ENCODE measurements around the gene OCIAD1. TPM values are rescaled to one million over a fixed set of nuclear protein-coding genes. Genes with fewer than 3 reads are reported as not detected.

The OCIAD1 gene
- total RNA-seq, 1 experiment from 2014 or later: 163 TPM

DNA sequence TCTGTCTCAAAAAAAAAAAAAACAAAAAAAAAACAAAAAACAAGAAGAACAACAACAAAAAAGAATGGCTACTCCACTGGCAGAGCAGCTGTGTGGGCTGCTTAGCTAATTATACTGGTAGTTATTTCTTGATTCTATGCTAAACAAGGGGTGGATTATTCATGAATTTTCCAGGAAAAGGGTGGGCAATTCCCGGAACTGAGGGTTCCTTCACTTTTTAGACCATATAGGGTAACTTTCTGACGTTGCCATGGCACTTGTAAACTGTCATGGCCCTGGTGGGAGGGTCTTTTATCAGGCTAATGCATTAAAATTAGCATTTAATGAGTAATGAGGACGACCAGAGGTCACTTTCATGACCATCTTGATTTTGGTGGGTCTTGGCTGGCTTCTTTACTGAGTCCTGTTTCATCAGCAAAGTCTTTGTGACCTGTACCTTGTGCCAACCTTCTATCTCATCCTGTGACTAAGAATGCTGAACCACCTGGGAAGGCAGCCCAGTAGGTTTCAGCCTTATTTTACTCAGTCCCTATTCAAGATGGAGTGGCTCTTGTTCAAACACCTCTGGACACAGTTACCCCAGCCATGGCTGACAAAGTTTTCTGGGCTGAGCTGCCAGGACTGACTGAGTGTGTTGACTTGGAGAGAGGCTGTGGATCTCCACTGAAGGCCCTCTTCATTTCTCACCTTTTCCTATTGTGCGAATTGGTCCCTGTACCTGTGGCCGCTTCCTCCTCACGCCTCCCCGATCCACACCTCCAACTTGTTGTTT lies 77.0 kb downstream of the OCIAD1 start:
- peaks cover 0 to 4% of the 10 kb centered on the region in 2 experiments; a peak in 2 of 4 replicates for H3K36me3 ChIP-seq (ENCODE audit: control insufficient read depth in 1 of 2, insufficient read depth in 2 of 2, low read length in 2 of 2)
- no peak overlapping the region for H3K4me2 ChIP-seq (ENCODE audit: low read length)
- H3K79me2 ChIP-seq (ENCODE audit: insufficient read depth, low read length): no peaks in the 10 kb centered on the region; the same call in 1 of the 2 replicates
- no peak for ATAC-seq
- no peaks in the 10 kb centered on the region for H3K9me2 ChIP-seq (ENCODE audit: insufficient read depth)
- ChIA-PET RAD21 (ENCODE audit: low non-redundant PET in 1 of 2, low total read pairs in 2 of 2, uncharacterized antibody in 2 of 2, unreplicated experiment in 2 of 2) (no interaction called here), POLR2A (interaction anchor here (1.5 kb wide), 1 partner anchor 10 kb away, joined by 8 read pairs; no protein-coding TSS in a partner anchor), CTCF (interaction anchor here (0.9 kb wide), 1 partner anchor 37 kb away, joined by 4 read pairs; no protein-coding TSS in a partner anchor)
- DNase-seq (ENCODE audit: low read depth, low spot score): no peak
- no TSS peak for BruUV-seq (replicated peaks)
- H2AFZ ChIP-seq (ENCODE audit: low read depth, low read length, poor library complexity, severe bottlenecking): no peak overlapping the region
- TF ChIP-seq CTCF (IDR thresholded peaks at IDR 0.05 in 2 of 3, conservative IDR thresholded peaks at IDR 0.05 in 1 of 3; ENCODE audit: borderline replicate concordance in 1 of 3, insufficient read depth in 1 of 3, low read depth in 2 of 3, low read length in 2 of 3) (no peak), SRF (IDR thresholded peaks at IDR 0.05; ENCODE audit: low read depth) (no peak), MAX (IDR thresholded peaks at IDR 0.05) (no peak), TCF7L2 (IDR thresholded peaks at IDR 0.05; ENCODE audit: borderline replicate concordance, extremely low read depth, insufficient read depth, insufficient read length) (no peak), ZBTB33 (IDR thresholded peaks at IDR 0.05; ENCODE audit: extremely low read depth, insufficient replicate concordance, low read length) (no peak), EZH2phosphoT487 (IDR thresholded peaks at IDR 0.05; ENCODE audit: borderline replicate concordance) (no peak), ELF1 (IDR thresholded peaks at IDR 0.05; ENCODE audit: borderline replicate concordance, low read depth) (no peak)
- TF ChIP-seq, protein P1, sequence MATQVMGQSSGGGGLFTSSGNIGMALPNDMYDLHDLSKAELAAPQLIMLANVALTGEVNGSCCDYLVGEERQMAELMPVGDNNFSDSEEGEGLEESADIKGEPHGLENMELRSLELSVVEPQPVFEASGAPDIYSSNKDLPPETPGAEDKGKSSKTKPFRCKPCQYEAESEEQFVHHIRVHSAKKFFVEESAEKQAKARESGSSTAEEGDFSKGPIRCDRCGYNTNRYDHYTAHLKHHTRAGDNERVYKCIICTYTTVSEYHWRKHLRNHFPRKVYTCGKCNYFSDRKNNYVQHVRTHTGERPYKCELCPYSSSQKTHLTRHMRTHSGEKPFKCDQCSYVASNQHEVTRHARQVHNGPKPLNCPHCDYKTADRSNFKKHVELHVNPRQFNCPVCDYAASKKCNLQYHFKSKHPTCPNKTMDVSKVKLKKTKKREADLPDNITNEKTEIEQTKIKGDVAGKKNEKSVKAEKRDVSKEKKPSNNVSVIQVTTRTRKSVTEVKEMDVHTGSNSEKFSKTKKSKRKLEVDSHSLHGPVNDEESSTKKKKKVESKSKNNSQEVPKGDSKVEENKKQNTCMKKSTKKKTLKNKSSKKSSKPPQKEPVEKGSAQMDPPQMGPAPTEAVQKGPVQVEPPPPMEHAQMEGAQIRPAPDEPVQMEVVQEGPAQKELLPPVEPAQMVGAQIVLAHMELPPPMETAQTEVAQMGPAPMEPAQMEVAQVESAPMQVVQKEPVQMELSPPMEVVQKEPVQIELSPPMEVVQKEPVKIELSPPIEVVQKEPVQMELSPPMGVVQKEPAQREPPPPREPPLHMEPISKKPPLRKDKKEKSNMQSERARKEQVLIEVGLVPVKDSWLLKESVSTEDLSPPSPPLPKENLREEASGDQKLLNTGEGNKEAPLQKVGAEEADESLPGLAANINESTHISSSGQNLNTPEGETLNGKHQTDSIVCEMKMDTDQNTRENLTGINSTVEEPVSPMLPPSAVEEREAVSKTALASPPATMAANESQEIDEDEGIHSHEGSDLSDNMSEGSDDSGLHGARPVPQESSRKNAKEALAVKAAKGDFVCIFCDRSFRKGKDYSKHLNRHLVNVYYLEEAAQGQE (IDR thresholded peaks at IDR 0.05; ENCODE audit: low read depth): no peak
- H3K4me1 ChIP-seq (ENCODE audit: control insufficient read depth in 1 of 2, insufficient read depth in 2 of 2, low read length in 2 of 2): peaks cover 18 to 46% of the 10 kb centered on the region in 2 experiments
- no peaks in the 10 kb centered on the region for H3K9me3 ChIP-seq (ENCODE audit: control insufficient read depth in 1 of 2, insufficient read depth in 1 of 2, low read depth in 1 of 2, low read length in 2 of 2)
- intact Hi-C loops (cut with micrococcal nuclease): loop anchor here (2.0 to 5.0 kb wide), 2 partner anchors 55 to 331 kb away; no protein-coding TSS in a partner anchor
- H3K4me3 ChIP-seq (replicated peaks in 1 of 2; ENCODE audit: low read depth in 1 of 2, low read length in 2 of 2): no peak overlapping the region
- H3K9ac ChIP-seq (ENCODE audit: low read length): no peak overlapping the region
- H3K27me3 ChIP-seq (ENCODE audit: insufficient read depth, low read length): no peaks in the 10 kb centered on the region
- H4K20me1 ChIP-seq (ENCODE audit: insufficient read depth): no peaks in the 10 kb centered on the region
- H3K27ac ChIP-seq (ENCODE audit: low read depth, low read length): no peak overlapping the region

Measured in HCT116 (cell line).